Limb (tissue), 2 donors: ENCODE data around the gene SIAH2.

Experiments
- DNase-seq, 2 donors: peaks; one replicate each; pipeline ENCODE4 v3.0.0-alpha.2; 2016; ENCODE audit errors: extremely low spot score in 2 of 2

Gene SIAH2

GRCh38 chr3:150734795-150735119 is 28.2 kb downstream of the SIAH2 start:
- DNase-seq = no peak

GRCh38 chr3:150733936-150734794 is 28.8 kb downstream of the SIAH2 start:
- no peak for DNase-seq

- DNase-seq = no peak
Measured at GRCh38 chr3:150733373-150733935, 29.5 kb downstream of the SIAH2 start.

- DNase-seq = no peak
Measured at GRCh38 chr3:150729682-150730360, 33.1 kb downstream of the SIAH2 start.

GRCh38 chr3:150727653-150728502 is 35.1 kb downstream of the SIAH2 start:
- DNase-seq = no peak

GRCh38 chr3:150725548-150725947 is 37.4 kb downstream of the SIAH2 start:
- DNase-seq = no peak

- DNase-seq = no peak
Measured at GRCh38 chr3:150723946-150724345, 39.0 kb downstream of the SIAH2 start.

- DNase-seq = no peak
Measured at GRCh38 chr3:150722267-150722666, 40.7 kb downstream of the SIAH2 start.

GRCh38 chr3:150721285-150722130 is 41.5 kb downstream of the SIAH2 start:
- peak in 1 of 2 donors; percentile 77 for DNase-seq

GRCh38 chr3:150720444-150720843 is 42.5 kb downstream of the SIAH2 start:
- DNase-seq = no peak

GRCh38 chr3:150710097-150710496 is 52.9 kb downstream of the SIAH2 start:
- DNase-seq = no peak

- DNase-seq = peak; percentile 90 to 94
Measured at GRCh38 chr3:150703756-150704344, 59.1 kb downstream of the SIAH2 start, which contains the start of gene ERICH6. ERICH6 (minus strand) TSS chr3:150703920; CDS start chr3:150703898, 22 bp downstream.

GRCh38 chr3:150703299-150703755 is 59.6 kb downstream of the SIAH2 start:
- DNase-seq = peak in 1 of 2 donors; percentile 65

- no peak for DNase-seq
Measured at GRCh38 chr3:150699068-150699639, 63.8 kb downstream of the SIAH2 start.

- DNase-seq = no peak
Measured at GRCh38 chr3:150697646-150698045, 65.3 kb downstream of the SIAH2 start.

GRCh38 chr3:150691414-150692040 is 71.4 kb downstream of the SIAH2 start:
- DNase-seq = no peak
